HL-60 (cell line): ENCODE results near the gene DLK1.

Source experiments
- CTCF ChIP-seq: IDR thresholded peaks from one replicate; pipeline ENCODE4 v1.5.1; 2011; ENCODE audit warnings: low read length, control low read depth, inconsistent platforms; ENCODE audit not compliant: insufficient read depth
- GABPA ChIP-seq: IDR thresholded peaks from 2 replicates; pipeline ENCODE4 v1.6.1; 2012; ENCODE audit warnings: low read depth
- POLR2AphosphoS5 ChIP-seq: IDR thresholded peaks from 2 replicates; pipeline ENCODE4 v1.6.1; 2012; ENCODE audit warnings: low read depth
- SPI1 ChIP-seq: IDR thresholded peaks from 2 replicates; pipeline ENCODE4 v1.6.1; 2012; ENCODE audit warnings: low read depth, mild to moderate bottlenecking, borderline replicate concordance
- TF ChIP-seq, protein P1 (sequence below): IDR thresholded peaks from 2 replicates; pipeline ENCODE4 v1.6.1; 2012; ENCODE audit warnings: low read depth; ENCODE audit not compliant: insufficient replicate concordance

GRCh38 chr14:100677152-100677551 is 49.5 kb upstream of the DLK1 start:
- TF ChIP-seq, protein P1, sequence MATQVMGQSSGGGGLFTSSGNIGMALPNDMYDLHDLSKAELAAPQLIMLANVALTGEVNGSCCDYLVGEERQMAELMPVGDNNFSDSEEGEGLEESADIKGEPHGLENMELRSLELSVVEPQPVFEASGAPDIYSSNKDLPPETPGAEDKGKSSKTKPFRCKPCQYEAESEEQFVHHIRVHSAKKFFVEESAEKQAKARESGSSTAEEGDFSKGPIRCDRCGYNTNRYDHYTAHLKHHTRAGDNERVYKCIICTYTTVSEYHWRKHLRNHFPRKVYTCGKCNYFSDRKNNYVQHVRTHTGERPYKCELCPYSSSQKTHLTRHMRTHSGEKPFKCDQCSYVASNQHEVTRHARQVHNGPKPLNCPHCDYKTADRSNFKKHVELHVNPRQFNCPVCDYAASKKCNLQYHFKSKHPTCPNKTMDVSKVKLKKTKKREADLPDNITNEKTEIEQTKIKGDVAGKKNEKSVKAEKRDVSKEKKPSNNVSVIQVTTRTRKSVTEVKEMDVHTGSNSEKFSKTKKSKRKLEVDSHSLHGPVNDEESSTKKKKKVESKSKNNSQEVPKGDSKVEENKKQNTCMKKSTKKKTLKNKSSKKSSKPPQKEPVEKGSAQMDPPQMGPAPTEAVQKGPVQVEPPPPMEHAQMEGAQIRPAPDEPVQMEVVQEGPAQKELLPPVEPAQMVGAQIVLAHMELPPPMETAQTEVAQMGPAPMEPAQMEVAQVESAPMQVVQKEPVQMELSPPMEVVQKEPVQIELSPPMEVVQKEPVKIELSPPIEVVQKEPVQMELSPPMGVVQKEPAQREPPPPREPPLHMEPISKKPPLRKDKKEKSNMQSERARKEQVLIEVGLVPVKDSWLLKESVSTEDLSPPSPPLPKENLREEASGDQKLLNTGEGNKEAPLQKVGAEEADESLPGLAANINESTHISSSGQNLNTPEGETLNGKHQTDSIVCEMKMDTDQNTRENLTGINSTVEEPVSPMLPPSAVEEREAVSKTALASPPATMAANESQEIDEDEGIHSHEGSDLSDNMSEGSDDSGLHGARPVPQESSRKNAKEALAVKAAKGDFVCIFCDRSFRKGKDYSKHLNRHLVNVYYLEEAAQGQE = no peak
- no peak for TF ChIP-seq CTCF
- no peak for TF ChIP-seq POLR2AphosphoS5
- TF ChIP-seq GABPA = no peak
- no peak for TF ChIP-seq SPI1
